VCaP (cell line): Measurements from ENCODE around the gene ATXN7L1.

Source experiments
- H3K27ac ChIP-seq: fragments of 450-650 bp; 2 replicates; pipeline ENCODE4 v1.5.1; 2017
- CTCF ChIP-seq: fragments of 450-650 bp; conservative IDR thresholded peaks from 2 replicates; pipeline ENCODE4 v1.5.1; 2017; ENCODE audit warnings: mild to moderate bottlenecking, moderate library complexity

The ATXN7L1 gene

GRCh38 chr7:105831824-105832535 lies 44.4 kb downstream of the ATXN7L1 start:
- no peak overlapping the region for H3K27ac ChIP-seq
- TF ChIP-seq CTCF = no peak

GRCh38 chr7:105831302-105831620 lies 45.1 kb downstream of the ATXN7L1 start:
- H3K27ac ChIP-seq = no peak overlapping the region
- TF ChIP-seq CTCF = no peak

- no peak overlapping the region for H3K27ac ChIP-seq
- no peak for TF ChIP-seq CTCF
These were observed 45.7 kb downstream of the ATXN7L1 start for GRCh38 chr7:105830405-105831301.

- H3K27ac ChIP-seq = no peak overlapping the region
- TF ChIP-seq CTCF = no peak
These were observed 46.6 kb downstream of the ATXN7L1 start for GRCh38 chr7:105829681-105830322.

- TF ChIP-seq CTCF = no peak
- H3K27ac ChIP-seq = no peak overlapping the region
These were observed 48.3 kb downstream of the ATXN7L1 start for GRCh38 chr7:105828141-105828540.

GRCh38 chr7:105827151-105827875 lies 49.1 kb downstream of the ATXN7L1 start:
- no peak overlapping the region for H3K27ac ChIP-seq
- no peak for TF ChIP-seq CTCF

GRCh38 chr7:105826143-105826542 lies 50.3 kb downstream of the ATXN7L1 start:
- no peak for TF ChIP-seq CTCF
- no peak overlapping the region for H3K27ac ChIP-seq
